GM12878 (cell line): ENCODE results near the gene AGPAT4. TPM values are rescaled to one million over a fixed set of nuclear protein-coding genes. Genes with fewer than 3 reads are reported as not detected.

ENCODE experiments used
- ATAC-seq: fragments of 200-7000 bp; cut with Tn5 transposase; 3 replicates; pipeline ENCODE4 v1.9.1; 2020; ENCODE audit warnings: mild to moderate bottlenecking, moderate library complexity
- BruUV-seq: library from RNA; stranded (reverse); fragments of 400-500 nt; replicated peaks from 2 replicates; lab custom pipeline; 2021; lab: Mats Ljungman, UMichigan
- CTCF ChIA-PET: fragments of 300-600 bp; sonication (Branson Sonifier 250); formaldehyde crosslinking; extraction: SDS; loops from one replicate; lab custom pipeline; 2021; ENCODE audit warnings: inconsistent platforms; lab: Yijun Ruan, JAX
- POLR2A ChIA-PET: fragments of 350-600 bp; formaldehyde crosslinking; extraction: SDS; loops from one replicate; lab custom pipeline; 2021; ENCODE audit warnings: inconsistent platforms; lab: Charles Lee
- RAD21 ChIA-PET: fragments of 300-600 bp; sonication (Branson Sonifier 250); formaldehyde crosslinking; loops from one replicate; lab custom pipeline; 2023; ENCODE audit warnings: antibody characterized with exemption; ENCODE audit not compliant: unreplicated experiment; lab: Charles Lee
- SMC1A ChIA-PET: fragments of 300-600 bp; sonication (Branson Sonifier 250); formaldehyde crosslinking; loops from one replicate; lab custom pipeline; 2023; ENCODE audit not compliant: unreplicated experiment, uncharacterized antibody; lab: Charles Lee
- DNase-seq: peaks from one replicate; pipeline ENCODE4 v3.0.0-alpha.2; 2011; ENCODE audit warnings: low read depth, low spot score
- FAIRE-seq: peaks from 3 replicates; lab custom pipeline; 2011; peaks lifted over from hg19 to GRCh38; lab: Jason Lieb, UNC
- H2AFZ ChIP-seq: 2 replicates; pipeline ENCODE4 v1.6.0; 2011; ENCODE audit warnings: low read depth, low read length, control low read depth; ENCODE audit not compliant: control insufficient read depth
- H3K27ac ChIP-seq: 2 replicates; pipeline ENCODE4 v1.5.1; 2011; ENCODE audit warnings: control low read depth; ENCODE audit not compliant: control insufficient read depth, insufficient read depth
- H3K27me3 ChIP-seq, 2 experiments: replicated peaks in 1 of 2; 2 replicates each; pipeline versions ENCODE4 v1.6.0 to v1.6.1; 2011; ENCODE audit warnings: low read length in 1 of 2; ENCODE audit not compliant: control insufficient read depth in 2 of 2, insufficient read depth in 2 of 2
- H3K36me3 ChIP-seq, 2 experiments: 2 replicates each; pipeline ENCODE4 v1.5.1; 2011; ENCODE audit warnings: low read length in 1 of 2; ENCODE audit not compliant: control insufficient read depth in 2 of 2, insufficient read depth in 2 of 2
- H3K4me1 ChIP-seq: 2 replicates; pipeline ENCODE4 v1.6.1; 2011; ENCODE audit warnings: mild to moderate bottlenecking, low read length, moderate library complexity, mixed read lengths; ENCODE audit not compliant: control insufficient read depth, insufficient read depth
- H3K4me2 ChIP-seq: 2 replicates; pipeline ENCODE4 v1.6.0; 2011; ENCODE audit warnings: control low read depth; ENCODE audit not compliant: control insufficient read depth, insufficient read depth
- H3K4me3 ChIP-seq: fragments of 200-600 bp; sonication (generic); 2 replicates; pipeline ENCODE4 v1.5.1; 2016
- H3K79me2 ChIP-seq: 2 replicates; pipeline ENCODE4 v1.6.0; 2011; ENCODE audit warnings: low read length; ENCODE audit not compliant: control insufficient read depth, insufficient read depth
- H3K9ac ChIP-seq: 2 replicates; pipeline ENCODE4 v1.8.0; 2011; ENCODE audit warnings: low read length, control low read depth, mixed read lengths; ENCODE audit not compliant: control insufficient read depth, insufficient read depth
- H3K9me3 ChIP-seq: replicated peaks from 3 replicates; pipeline ENCODE4 v1.5.1; 2011; ENCODE audit warnings: mild to moderate bottlenecking, low read length; ENCODE audit not compliant: control insufficient read depth, insufficient read depth
- H4K20me1 ChIP-seq: 2 replicates; pipeline ENCODE4 v1.6.0; 2011; ENCODE audit not compliant: control insufficient read depth, insufficient read depth
- CEBPB ChIP-seq, 2 experiments: fragments of 150-350 bp in 1 of 2; IDR thresholded peaks; 2 replicates each; pipeline ENCODE4 v1.6.1; 2012 to 2014; ENCODE audit warnings: low read depth in 2 of 2, low read length in 2 of 2, borderline replicate concordance in 1 of 2, inconsistent platforms in 1 of 2
- GABPA ChIP-seq: IDR thresholded peaks from 2 replicates; pipeline ENCODE4 v1.6.1; 2014; ENCODE audit warnings: antibody characterized with exemption, low read depth, mild to moderate bottlenecking, inconsistent platforms
- HCFC1 ChIP-seq: fragments of 150-350 bp; IDR thresholded peaks from 2 replicates; pipeline ENCODE4 v1.6.1; 2014; ENCODE audit warnings: low read length
- HDGF ChIP-seq: fragments of 450-650 bp; IDR thresholded peaks from 2 replicates; pipeline ENCODE4 v1.6.1; 2016; ENCODE audit warnings: antibody characterized with exemption
- MAX ChIP-seq: IDR thresholded peaks from 2 replicates; pipeline ENCODE4 v1.6.1; 2012; ENCODE audit warnings: low read depth, low read length, improper control_type of control experiment
- MLLT1 ChIP-seq: fragments of 450-650 bp; IDR thresholded peaks from 2 replicates; pipeline ENCODE4 v1.6.1; 2016; ENCODE audit warnings: mild to moderate bottlenecking
- MXI1 ChIP-seq: fragments of 150-350 bp; IDR thresholded peaks from 2 replicates; pipeline ENCODE4 v1.6.1; 2011; ENCODE audit warnings: low read depth, mild to moderate bottlenecking, inconsistent platforms, low read length, improper control_type of control experiment
- MYC ChIP-seq: IDR thresholded peaks from 2 replicates; pipeline ENCODE4 v1.6.1; 2011; ENCODE audit warnings: mild to moderate bottlenecking, low read length, moderate library complexity, inconsistent platforms; ENCODE audit not compliant: insufficient read depth, insufficient replicate concordance, insufficient read length, severe bottlenecking
- POLR2AphosphoS5 ChIP-seq: IDR thresholded peaks from 2 replicates; pipeline ENCODE4 v1.6.1; 2011; ENCODE audit warnings: mild to moderate bottlenecking, low read length, inconsistent platforms
- TCF3 ChIP-seq: IDR thresholded peaks from 2 replicates; pipeline ENCODE4 v1.6.1; 2012; ENCODE audit warnings: low read depth, mild to moderate bottlenecking, low read length, borderline replicate concordance; ENCODE audit not compliant: insufficient read depth
- ZNF384 ChIP-seq: IDR thresholded peaks from 2 replicates; pipeline ENCODE4 v1.6.1; 2012; ENCODE audit warnings: low read depth, mild to moderate bottlenecking, low read length, improper control_type of control experiment, borderline replicate concordance
- WGBS: methylation state at CpG from one replicate; pipeline ENCODE4 v1.1.6; 2016; ENCODE audit warnings: low lambda C conversion rate; ENCODE audit not compliant: insufficient replicate concordance, insufficient coverage; ENCODE audit errors: missing lambda C conversion rate; 5-methylcytosine and 5-hydroxymethylcytosine counted together
- in situ Hi-C: fragments of 300-500 bp; cut with MboI; formaldehyde crosslinking; loops from 9 replicates; pipeline ENCODE4 v1.14.3; 2018; ENCODE audit warnings: mixed read lengths
- intact Hi-C: fragments of 100-400 bp; cut with micrococcal nuclease; formaldehyde crosslinking; loops from one replicate; pipeline ENCODE4 v1.14.2; 2022; ENCODE audit not compliant: unreplicated experiment
- polyA plus RNA-seq, 11 experiments: library from polyadenylated mRNA; depleted of rRNA in 4 of 11; unstranded in 6 of 11; stranded (reverse) in 5 of 11; fragments of >200 nt; fragmentation: Nextera tagmentation in 4 of 11; fragmentation: Illumina TruSeq in 1 of 11; extraction: Ambion mirVana in 4 of 11; extraction: Trizol in 1 of 11; gene quantifications; 1 replicate in 1 of 11; 2 replicates in 10 of 11; pipeline versions ENCODE4 v1.2.1 to v1.2.3, GENCODE V29; 2011 to 2016; ENCODE audit warnings: inconsistent platforms in 2 of 11, missing spikeins in 2 of 11, low read depth in 1 of 11
- total RNA-seq, 4 experiments: library from RNA; depleted of rRNA in 3 of 4; stranded (reverse); fragments of >200 nt in 3 of 4; fragmentation: Illumina TruSeq in 1 of 4; extraction: Trizol in 1 of 4; gene quantifications; 2 replicates each; pipeline versions ENCODE4 v1.2.1 to v1.2.3, GENCODE V29; 2013 to 2021

AGPAT4 gene
- total and polyA plus RNA-seq, 10 of the 15 experiments (the other 5 are each of a cell fraction or from before 2014, with no cell fraction given), result 0.34 to 2.2 (median 1.3) TPM

- ATAC-seq (no peak), FAIRE-seq (no peak), DNase-seq (no peak)
- Histone ChIP-seq H3K27ac (no peak overlapping the region), H2AFZ (no peak overlapping the region), H3K79me2 (no peaks in the 10 kb centered on the region), H3K9ac (no peak overlapping the region), H4K20me1 (no peaks in the 10 kb centered on the region), H3K4me2 (no peak overlapping the region), H3K4me1 (peaks cover 12% of the 10 kb centered on the region), H3K36me3 (no peaks in the 10 kb centered on the region), H3K27me3 (no peaks in the 10 kb centered on the region; a peak in 1 of 4 replicates), H3K4me3 (no peak overlapping the region), H3K9me3 (no peaks in the 10 kb centered on the region)
- CTCF ChIA-PET, result no interaction called here
- RAD21 ChIA-PET, result no interaction called here
- SMC1A ChIA-PET, result no interaction called here
- WGBS, result 91% methylated on average over 11 of the region's 11 CpGs
- intact Hi-C loops (no loop called here), in situ Hi-C loops (no loop called here)
- no peak for TF ChIP-seq POLR2AphosphoS5
- TF ChIP-seq TCF3, result no peak
- no peak for TF ChIP-seq MYC
- TF ChIP-seq MXI1, result no peak
- no peak for TF ChIP-seq ZNF384
- TF ChIP-seq HCFC1, result no peak
- TF ChIP-seq MAX, result no peak
- no peak for TF ChIP-seq CEBPB (IDR thresholded peaks at IDR 0.05; ENCODE audit: borderline replicate concordance in 1 of 2, low read depth in 2 of 2, low read length in 2 of 2)
- no peak for TF ChIP-seq HDGF
- no peak for TF ChIP-seq GABPA
- no peak for TF ChIP-seq MLLT1
- BruUV-seq, result no TSS peak
- POLR2A ChIA-PET, result no interaction called here
Observed at GRCh38 chr6:161166176-161166575, 107.7 kb downstream of the AGPAT4 start.
